ENCODE measurements around the gene AKR1C4.
"Not testable (repeated sequence)": the region's sequence is repeated elsewhere in the genome, so short reads cannot be mapped to it uniquely, and the experiment has no call there.

GRCh38 chr10:5237541-5237940 is 40.9 kb downstream of the AKR1C4 start:
- not testable (repeated sequence) for TF ChIP-seq CTCF, POLR2A (IDR thresholded peaks at IDR 0.05)

Data from adrenal gland (tissue), 5 donors.